GM19438 (cell line): ENCODE data around the gene PDZD7.

Source experiments
- ATAC-seq: cut with Tn5 transposase; IDR thresholded peaks from one replicate; pipeline ENCODE4 v1.9.1; 2021; ENCODE audit warnings: low read depth; ENCODE audit not compliant: unreplicated experiment

PDZD7 gene

GRCh38 chr10:101020427-101021075 is 10.4 kb downstream of the PDZD7 start:
- no peak for ATAC-seq

- no peak for ATAC-seq
Measured at GRCh38 chr10:101019440-101019703, 11.6 kb downstream of the PDZD7 start.

- ATAC-seq, result peak; percentile 61
Measured at GRCh38 chr10:101018600-101019439, 12.1 kb downstream of the PDZD7 start.

GRCh38 chr10:101018118-101018599 is 12.8 kb downstream of the PDZD7 start:
- peak; percentile 15 for ATAC-seq

- ATAC-seq, result no peak
Measured at GRCh38 chr10:101016814-101017213, 14.1 kb downstream of the PDZD7 start.

GRCh38 chr10:101015582-101015973 is 15.4 kb downstream of the PDZD7 start:
- no peak for ATAC-seq

- no peak for ATAC-seq
Measured at GRCh38 chr10:101014966-101015581, 15.9 kb downstream of the PDZD7 start.

GRCh38 chr10:101014230-101014884 is 16.6 kb downstream of the PDZD7 start:
- no peak for ATAC-seq

- ATAC-seq, result no peak
Measured at GRCh38 chr10:101013365-101013825, 17.5 kb downstream of the PDZD7 start.

- ATAC-seq, result peak; percentile 74
Measured at GRCh38 chr10:101012525-101013364, 18.2 kb downstream of the PDZD7 start.

GRCh38 chr10:101011517-101012423 is 19.2 kb downstream of the PDZD7 start:
- ATAC-seq, result no peak

- no peak for ATAC-seq
Measured at GRCh38 chr10:101010329-101010728, 20.6 kb downstream of the PDZD7 start.

- no peak for ATAC-seq
Measured at GRCh38 chr10:101008823-101009423, 22.0 kb downstream of the PDZD7 start.

- no peak for ATAC-seq
Measured at GRCh38 chr10:101007915-101008822, 22.8 kb downstream of the PDZD7 start.

- no peak for ATAC-seq
Measured at GRCh38 chr10:101007099-101007711, 23.7 kb downstream of the PDZD7 start.

- no peak for ATAC-seq
Measured at GRCh38 chr10:101006593-101007098, 24.3 kb downstream of the PDZD7 start.
